Caco-2 (cell line): ENCODE measurements around the gene EFHC2. TPM values are rescaled to one million over a fixed set of nuclear protein-coding genes. Genes with fewer than 3 reads are reported as not detected.

Experiments used
- BruUV-seq: library from RNA; stranded (reverse); fragments of 400-500 nt; replicated peaks from 2 replicates; lab custom pipeline; 2021; lab: Mats Ljungman, UMichigan
- CTCF ChIA-PET: fragments of 300-600 bp; sonication (Branson Sonifier 250); formaldehyde crosslinking; loops from one replicate; lab custom pipeline; 2022; ENCODE audit warnings: antibody characterized with exemption; lab: Charles Lee
- POLR2A ChIA-PET: fragments of 300-600 bp; sonication (Branson Sonifier 250); formaldehyde crosslinking; loops from one replicate; lab custom pipeline; 2022; ENCODE audit warnings: antibody characterized with exemption; lab: Charles Lee
- DNase-seq, 2 experiments: peaks; one replicate each; pipeline versions ENCODE4 v3.0.0 to v3.0.0-alpha.2; 2020 to 2022
- H3K27me3 ChIP-seq: replicated peaks from 2 replicates; pipeline ENCODE4 v1.6.0; 2011; ENCODE audit warnings: low read length; ENCODE audit not compliant: control insufficient read depth, insufficient read depth
- H3K36me3 ChIP-seq: 2 replicates; pipeline ENCODE4 v1.5.1; 2011; ENCODE audit warnings: low read length; ENCODE audit not compliant: control insufficient read depth, insufficient read depth
- H3K4me1 ChIP-seq: fragments of 250-450 bp; sonication (Bioruptor Pico); 2 replicates; pipeline ENCODE4 v1.5.1; 2020; ENCODE audit warnings: mild to moderate bottlenecking
- H3K4me3 ChIP-seq: 2 replicates; pipeline ENCODE4 v1.5.1; 2011; ENCODE audit warnings: low read depth, mild to moderate bottlenecking, control low read depth, low read length
- H3K9me3 ChIP-seq: fragments of 250-450 bp; sonication (Bioruptor Pico); 2 replicates; pipeline ENCODE4 v1.5.1; 2020; ENCODE audit warnings: mild to moderate bottlenecking, moderate library complexity
- H3K27ac Mint-ChIP-seq: one replicate; pipeline ENCODE4 v1.8.0; 2022; ENCODE audit warnings: mixed read lengths; ENCODE audit not compliant: unreplicated experiment
- H3K27me3 Mint-ChIP-seq: one replicate; pipeline ENCODE4 v1.8.0; 2022; ENCODE audit warnings: mixed read lengths; ENCODE audit not compliant: insufficient read depth, unreplicated experiment
- H3K36me3 Mint-ChIP-seq: one replicate; pipeline ENCODE4 v1.8.0; 2022; ENCODE audit warnings: mild to moderate bottlenecking, mixed read lengths; ENCODE audit not compliant: insufficient read depth, unreplicated experiment
- H3K4me1 Mint-ChIP-seq: one replicate; pipeline ENCODE4 v1.8.0; 2022; ENCODE audit warnings: low read depth, mixed read lengths; ENCODE audit not compliant: unreplicated experiment
- H3K4me3 Mint-ChIP-seq: one replicate; pipeline ENCODE4 v1.8.0; 2022; ENCODE audit warnings: mild to moderate bottlenecking, moderate library complexity, mixed read lengths; ENCODE audit not compliant: unreplicated experiment
- H3K9me3 Mint-ChIP-seq: one replicate; pipeline ENCODE4 v1.8.0; 2022; ENCODE audit warnings: mixed read lengths; ENCODE audit not compliant: unreplicated experiment
- CTCF ChIP-seq, 2 experiments: fragments of 200-600 bp in 1 of 2; IDR thresholded peaks; 1 replicate in 1 of 2; 2 replicates in 1 of 2; pipeline versions ENCODE4 v1.5.1 to v1.8.0; 2011 to 2022; ENCODE audit warnings: antibody characterized with exemption in 1 of 2, control low read depth in 1 of 2, inconsistent platforms in 1 of 2, low read depth in 1 of 2, low read length in 1 of 2, mild to moderate bottlenecking in 1 of 2, moderate library complexity in 1 of 2; ENCODE audit not compliant: insufficient read depth in 1 of 2, severe bottlenecking in 1 of 2, unreplicated experiment in 1 of 2
- intact Hi-C: fragments of 100-400 bp; cut with micrococcal nuclease; formaldehyde crosslinking; loops from one replicate; pipeline ENCODE4 v1.10.0; 2022; ENCODE audit not compliant: unreplicated experiment
- total RNA-seq: library from RNA; stranded (reverse); gene quantifications from 2 replicates; pipeline ENCODE4 v1.2.3, GENCODE V29; 2022

Gene EFHC2
- total RNA-seq, 1 experiment from 2014 or later, result not detected

- no peaks in the 10 kb centered on the region for H3K4me1 ChIP-seq
- CTCF ChIA-PET, result no interaction called here
- DNase-seq, result no peak
- no peaks in the 10 kb centered on the region for H3K4me1 Mint-ChIP-seq
- no peaks in the 10 kb centered on the region for H3K36me3 Mint-ChIP-seq
- intact Hi-C loops, result no loop called here
- no peaks in the 10 kb centered on the region for H3K36me3 ChIP-seq
- H3K27me3 ChIP-seq, result no peaks in the 10 kb centered on the region
- no peak overlapping the region for H3K4me3 ChIP-seq
- H3K27ac Mint-ChIP-seq, result no peak overlapping the region
- no peaks in the 10 kb centered on the region for H3K27me3 Mint-ChIP-seq
- POLR2A ChIA-PET, result no interaction called here
- H3K9me3 ChIP-seq, result no peaks in the 10 kb centered on the region
- no peak for TF ChIP-seq CTCF (IDR thresholded peaks at IDR 0.05; ENCODE audit: insufficient read depth in 1 of 2, low read depth in 1 of 2, low read length in 1 of 2, severe bottlenecking in 1 of 2, unreplicated experiment in 1 of 2)
- no TSS peak for BruUV-seq
- no peak overlapping the region for H3K4me3 Mint-ChIP-seq
- no peaks in the 10 kb centered on the region for H3K9me3 Mint-ChIP-seq
Observed at GRCh38 chrX:44280116-44280515, 63.4 kb downstream of the EFHC2 start.

- no peaks in the 10 kb centered on the region for H3K4me1 Mint-ChIP-seq
- TF ChIP-seq CTCF (IDR thresholded peaks at IDR 0.05; ENCODE audit: insufficient read depth in 1 of 2, low read depth in 1 of 2, low read length in 1 of 2, severe bottlenecking in 1 of 2, unreplicated experiment in 1 of 2), result no peak
- Histone ChIP-seq H3K27me3 (no peaks in the 10 kb centered on the region), H3K4me1 (no peaks in the 10 kb centered on the region), H3K4me3 (no peak overlapping the region), H3K36me3 (no peaks in the 10 kb centered on the region), H3K9me3 (no peaks in the 10 kb centered on the region)
- intact Hi-C loops, result no loop called here
- H3K27ac Mint-ChIP-seq, result no peak overlapping the region
- CTCF ChIA-PET, result no interaction called here
- no peaks in the 10 kb centered on the region for H3K36me3 Mint-ChIP-seq
- H3K27me3 Mint-ChIP-seq, result no peaks in the 10 kb centered on the region
- no peaks in the 10 kb centered on the region for H3K9me3 Mint-ChIP-seq
- no peak overlapping the region for H3K4me3 Mint-ChIP-seq
- DNase-seq, result no peak
- BruUV-seq, result no TSS peak
- POLR2A ChIA-PET, result no interaction called here
Observed at GRCh38 chrX:44274096-44274495, 69.4 kb downstream of the EFHC2 start.

GRCh38 chrX:44267861-44268260, 75.6 kb downstream of the EFHC2 start:
- Mint-ChIP-seq H3K4me3 (no peak overlapping the region), H3K36me3 (no peaks in the 10 kb centered on the region), H3K9me3 (no peaks in the 10 kb centered on the region), H3K27ac (no peak overlapping the region), H3K4me1 (no peaks in the 10 kb centered on the region), H3K27me3 (peaks cover 3% of the 10 kb centered on the region)
- no peak for TF ChIP-seq CTCF (IDR thresholded peaks at IDR 0.05; ENCODE audit: insufficient read depth in 1 of 2, low read depth in 1 of 2, low read length in 1 of 2, severe bottlenecking in 1 of 2, unreplicated experiment in 1 of 2)
- CTCF ChIA-PET, result no interaction called here
- DNase-seq, result no peak
- no peak overlapping the region for H3K4me3 ChIP-seq
- POLR2A ChIA-PET, result no interaction called here
- H3K4me1 ChIP-seq, result no peaks in the 10 kb centered on the region
- BruUV-seq, result no TSS peak
- intact Hi-C loops, result no loop called here
- H3K36me3 ChIP-seq, result no peaks in the 10 kb centered on the region
- H3K27me3 ChIP-seq, result no peaks in the 10 kb centered on the region
- H3K9me3 ChIP-seq, result no peaks in the 10 kb centered on the region
